Stomach (tissue), 4 donors: ENCODE results near the gene GCN1.

Source experiments
- EP300 ChIP-seq: sonication (generic); formaldehyde crosslinking; IDR thresholded peaks from one replicate; pipeline ENCODE4 v1.6.1; 2017; ENCODE audit warnings: antibody characterized with exemption
- TF ChIP-seq, protein P1 (sequence below), 7 experiments: fragments of 450-650 bp in 4 of 7; fragments of 200-600 bp in 3 of 7; sonication (generic) in 3 of 7; IDR thresholded peaks; one replicate each; pipeline ENCODE4 v1.5.1; 2016 to 2019; ENCODE audit warnings: antibody characterized with exemption in 7 of 7, control low read depth in 2 of 7, mild to moderate bottlenecking in 1 of 7

DNA sequence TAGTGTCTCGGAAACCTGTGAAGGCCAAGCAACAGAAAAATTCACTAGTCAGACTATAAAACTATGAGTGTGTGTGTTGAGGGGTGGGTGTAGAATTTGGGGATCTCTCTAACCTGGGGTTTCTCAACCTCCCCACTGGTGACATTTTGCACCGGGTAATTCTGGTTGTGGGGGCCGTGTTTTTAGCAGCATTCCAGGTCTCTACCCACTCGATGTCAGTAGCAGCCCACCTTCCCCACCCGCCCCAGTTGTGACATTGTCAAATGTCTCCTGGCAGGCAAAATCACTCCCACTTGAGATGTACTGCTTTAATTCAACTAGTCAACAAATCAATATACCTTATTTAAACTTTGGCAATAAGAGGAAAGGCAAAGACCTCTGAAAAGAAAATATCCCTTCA lies 4.1 kb downstream of the GCN1 start:
- TF ChIP-seq, protein P1, sequence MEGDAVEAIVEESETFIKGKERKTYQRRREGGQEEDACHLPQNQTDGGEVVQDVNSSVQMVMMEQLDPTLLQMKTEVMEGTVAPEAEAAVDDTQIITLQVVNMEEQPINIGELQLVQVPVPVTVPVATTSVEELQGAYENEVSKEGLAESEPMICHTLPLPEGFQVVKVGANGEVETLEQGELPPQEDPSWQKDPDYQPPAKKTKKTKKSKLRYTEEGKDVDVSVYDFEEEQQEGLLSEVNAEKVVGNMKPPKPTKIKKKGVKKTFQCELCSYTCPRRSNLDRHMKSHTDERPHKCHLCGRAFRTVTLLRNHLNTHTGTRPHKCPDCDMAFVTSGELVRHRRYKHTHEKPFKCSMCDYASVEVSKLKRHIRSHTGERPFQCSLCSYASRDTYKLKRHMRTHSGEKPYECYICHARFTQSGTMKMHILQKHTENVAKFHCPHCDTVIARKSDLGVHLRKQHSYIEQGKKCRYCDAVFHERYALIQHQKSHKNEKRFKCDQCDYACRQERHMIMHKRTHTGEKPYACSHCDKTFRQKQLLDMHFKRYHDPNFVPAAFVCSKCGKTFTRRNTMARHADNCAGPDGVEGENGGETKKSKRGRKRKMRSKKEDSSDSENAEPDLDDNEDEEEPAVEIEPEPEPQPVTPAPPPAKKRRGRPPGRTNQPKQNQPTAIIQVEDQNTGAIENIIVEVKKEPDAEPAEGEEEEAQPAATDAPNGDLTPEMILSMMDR (IDR thresholded peaks at IDR 0.05) = no peak
- TF ChIP-seq EP300 = no peak
